GM19035 (cell line): ENCODE data around the gene FLNB.

ENCODE experiments used
- ATAC-seq: cut with Tn5 transposase; IDR thresholded peaks from one replicate; pipeline ENCODE4 v1.9.1; 2021; ENCODE audit not compliant: unreplicated experiment

Gene FLNB

GRCh38 chr3:58072763-58073130 is 64.5 kb downstream of the FLNB start:
- no peak for ATAC-seq

DNA sequence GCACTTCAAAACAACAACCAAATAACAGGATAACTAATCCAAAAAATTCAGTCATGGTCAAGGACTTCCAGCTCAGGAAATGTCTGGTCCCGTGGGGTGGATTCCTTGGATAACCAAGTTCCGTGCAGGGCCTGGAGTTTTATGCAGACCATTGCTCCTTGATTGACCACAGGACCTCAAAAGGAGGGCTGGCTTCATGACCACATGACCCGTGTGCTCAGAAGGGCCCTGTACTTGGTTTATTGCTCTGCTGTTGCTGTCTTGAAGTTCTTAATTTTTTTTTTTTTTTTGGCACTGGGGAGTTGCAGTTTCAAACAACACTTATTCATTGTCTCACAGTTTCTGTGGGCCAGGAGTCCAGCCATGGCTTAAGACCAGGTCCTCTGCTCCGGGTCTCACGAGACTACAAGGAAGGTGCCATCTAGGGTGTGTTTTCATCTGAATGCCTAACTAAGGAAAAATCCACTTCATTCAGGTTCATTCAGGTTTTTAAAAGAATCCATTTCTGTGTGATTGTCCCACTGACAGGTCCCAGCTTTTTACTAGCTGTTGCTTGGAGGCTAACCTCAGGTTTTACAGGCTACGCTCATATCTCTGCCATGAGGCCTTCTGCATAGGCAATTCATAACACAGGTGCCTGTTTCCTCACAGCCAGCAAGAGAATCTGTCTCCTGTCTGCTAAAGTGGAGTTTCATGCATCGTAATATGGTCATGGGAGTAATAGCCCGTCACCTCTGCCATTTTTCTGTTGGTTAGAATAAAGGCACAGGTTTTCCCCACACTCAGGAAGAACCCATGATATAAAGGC is 65.3 kb downstream of the FLNB start:
- no peak for ATAC-seq

GRCh38 chr3:58074116-58074715 is 66.0 kb downstream of the FLNB start:
- ATAC-seq: no peak

- ATAC-seq: no peak
Observed at GRCh38 chr3:58074997-58075396, 66.8 kb downstream of the FLNB start.

DNA sequence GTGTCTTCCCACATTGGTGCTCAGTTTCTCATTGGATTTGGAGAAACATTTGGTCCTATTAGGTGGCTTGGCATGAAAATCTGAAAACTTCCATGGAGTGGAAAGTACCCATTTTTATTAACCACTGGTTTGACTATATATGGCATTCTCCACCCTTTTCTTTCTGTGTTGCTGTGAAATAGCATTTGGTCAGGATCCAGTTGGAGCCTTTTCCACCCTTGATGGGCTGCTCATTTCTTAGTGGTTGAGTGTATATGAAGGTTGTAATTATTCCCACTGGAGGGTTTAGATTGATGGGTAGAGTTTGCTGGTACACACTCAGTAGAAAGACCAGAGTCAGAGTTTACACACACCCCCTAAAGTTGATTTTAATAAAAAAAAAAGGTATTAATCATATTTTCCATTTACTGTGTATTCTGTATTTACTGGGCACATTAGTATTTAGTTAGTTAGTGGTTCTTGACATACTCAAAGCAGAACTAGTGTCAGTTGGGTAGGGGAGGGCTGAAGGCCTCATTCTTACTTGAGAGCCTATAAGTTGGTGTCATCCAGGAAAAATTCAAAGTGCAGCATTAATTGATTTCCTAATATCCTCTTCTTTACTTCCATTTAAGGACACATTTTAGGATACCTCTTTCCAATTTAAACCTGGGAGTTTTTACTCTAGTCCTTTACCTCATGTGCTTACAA is 69.5 kb downstream of the FLNB start:
- no peak for ATAC-seq

- ATAC-seq: no peak
Observed at GRCh38 chr3:58078610-58079009, 70.4 kb downstream of the FLNB start.

DNA sequence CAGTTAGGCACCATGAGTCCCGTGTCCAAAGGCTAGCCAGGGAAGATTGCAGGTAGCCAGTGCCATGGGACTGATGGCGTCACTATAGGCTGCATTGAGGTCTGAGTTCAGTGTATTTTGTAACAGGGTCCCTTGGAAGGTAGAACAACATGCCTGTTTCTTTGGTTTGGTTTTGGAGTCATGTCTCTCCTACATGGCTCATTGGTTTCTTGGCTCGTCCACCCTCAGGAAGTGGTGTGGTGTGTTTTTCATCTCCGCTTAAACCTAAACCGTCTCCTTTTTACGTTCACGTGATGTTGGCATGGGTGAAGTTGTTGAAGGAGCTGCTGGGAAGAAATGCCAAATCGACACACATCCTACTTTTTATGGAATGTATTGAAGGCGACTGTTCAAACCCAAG is 71.6 kb downstream of the FLNB start:
- ATAC-seq: no peak

- no peak for ATAC-seq
Observed at GRCh38 chr3:58082047-58082446, 73.8 kb downstream of the FLNB start.

- no peak for ATAC-seq
Observed at GRCh38 chr3:58084166-58084565, 75.9 kb downstream of the FLNB start.

DNA sequence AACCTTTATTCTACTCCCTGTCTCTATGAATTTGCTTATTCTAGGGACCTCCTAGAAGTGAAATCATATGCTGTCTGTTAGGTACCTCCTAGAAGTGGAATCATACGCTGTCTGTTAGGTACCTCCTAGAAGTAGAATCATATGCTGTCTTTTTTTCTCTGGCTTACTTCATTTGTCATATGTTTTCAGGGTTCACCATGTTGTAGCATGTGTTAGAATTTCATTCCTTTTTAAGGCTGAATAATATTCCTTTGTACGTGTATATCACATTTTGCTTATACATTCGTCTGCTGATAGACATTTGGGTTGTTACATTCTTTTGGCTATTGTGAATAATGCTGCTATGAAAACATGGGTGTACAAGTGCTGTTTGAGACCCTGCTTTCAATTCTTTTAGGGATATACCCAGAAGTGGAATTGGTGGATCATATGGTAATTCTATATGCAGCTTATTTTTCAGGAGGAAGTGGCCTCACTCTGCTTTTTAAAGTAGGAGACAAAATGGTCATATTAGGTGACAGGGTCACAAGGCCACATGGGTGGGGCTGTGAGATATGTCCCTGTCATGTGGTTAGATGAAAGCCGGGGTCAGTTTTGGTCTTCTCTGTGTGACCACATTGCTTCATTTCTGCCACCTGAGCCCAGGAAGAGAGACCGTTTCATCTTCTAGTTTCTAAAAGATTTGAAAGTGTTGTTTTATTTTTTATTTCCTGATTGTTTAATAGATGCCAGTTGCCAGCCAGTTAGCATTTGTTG is 76.7 kb downstream of the FLNB start:
- ATAC-seq: peak; percentile 89

GRCh38 chr3:58085616-58086015 is 77.4 kb downstream of the FLNB start:
- peak; percentile 29 for ATAC-seq

DNA sequence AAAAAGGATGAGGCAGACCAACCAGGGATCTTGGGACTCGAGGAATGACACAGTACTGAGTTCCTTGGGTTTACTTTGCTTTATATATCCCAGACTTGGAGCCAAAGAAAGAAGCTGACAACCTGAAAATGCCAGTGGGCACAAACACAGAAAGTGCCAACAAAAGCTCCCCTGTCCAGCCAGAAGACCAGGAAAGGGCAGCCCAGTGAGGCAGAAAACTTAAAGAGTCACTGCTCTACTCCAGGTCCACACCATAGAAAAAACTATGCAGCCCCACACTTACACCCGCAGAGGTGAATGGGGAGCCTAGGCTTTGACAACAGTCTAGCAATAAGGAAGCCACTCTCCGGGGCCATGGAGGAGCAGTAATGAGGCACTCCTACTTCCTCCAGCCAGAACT is 80.3 kb downstream of the FLNB start:
- ATAC-seq: no peak

GRCh38 chr3:58090351-58090750 is 82.1 kb downstream of the FLNB start:
- ATAC-seq: no peak

DNA sequence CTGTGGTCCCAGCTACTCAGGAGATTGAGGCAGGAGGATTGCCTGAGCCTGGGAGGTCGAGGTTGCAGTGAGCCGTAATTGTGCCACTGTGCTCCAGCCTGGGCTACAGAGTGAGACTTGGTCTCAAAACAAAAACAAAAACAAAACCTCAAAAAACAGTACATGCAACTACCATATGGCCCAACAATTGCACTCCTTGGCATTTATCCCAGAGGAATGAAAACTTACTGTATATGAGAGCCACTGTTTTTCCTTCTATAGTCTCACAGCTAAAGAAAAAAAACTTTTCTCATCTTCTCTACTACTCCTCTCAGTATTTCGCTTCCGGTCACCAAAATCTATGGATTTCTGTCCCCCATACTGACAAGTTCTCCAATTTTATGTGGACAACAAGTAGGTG is 84.3 kb downstream of the FLNB start:
- no peak for ATAC-seq

- no peak for ATAC-seq
Observed at GRCh38 chr3:58093574-58094195, 85.5 kb downstream of the FLNB start.

DNA sequence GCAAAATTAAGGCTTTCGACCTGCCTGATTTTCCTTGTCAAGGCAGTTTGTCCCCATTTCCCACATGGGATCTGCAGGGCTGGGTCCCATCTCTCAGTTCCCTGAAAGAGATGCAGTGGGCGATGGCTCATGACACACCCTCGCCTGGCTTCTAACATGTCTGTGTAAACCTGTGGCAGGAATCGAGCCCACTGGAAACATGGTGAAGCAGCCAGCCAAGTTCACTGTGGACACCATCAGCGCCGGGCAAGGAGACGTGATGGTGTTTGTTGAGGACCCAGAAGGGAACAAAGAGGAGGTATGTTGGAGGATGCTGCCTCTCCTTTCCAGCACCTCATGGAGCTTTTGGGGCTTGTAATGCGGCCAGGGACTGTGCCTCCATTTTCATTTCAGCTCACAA is 86.4 kb downstream of the FLNB start:
- ATAC-seq: no peak

- ATAC-seq: no peak
Observed at GRCh38 chr3:58095603-58096138, 87.4 kb downstream of the FLNB start.

- ATAC-seq: no peak
Observed at GRCh38 chr3:58098531-58098930, 90.3 kb downstream of the FLNB start.

GRCh38 chr3:58099865-58100264 is 91.6 kb downstream of the FLNB start:
- ATAC-seq: no peak

- no peak for ATAC-seq
Observed at GRCh38 chr3:58101499-58102389, 93.5 kb downstream of the FLNB start.
